Measurements from ENCODE around the gene APEH. TPM values are rescaled to one million over a fixed set of nuclear protein-coding genes. Genes with fewer than 3 reads are reported as not detected.
A peak's percentile ranks its signal among the peaks of the same experiment; 100 is the strongest.

Gene APEH
- total RNA-seq, 1 donor from 2014 or later, result 111 TPM

- DNase-seq (ENCODE audit: low spot score), result no peak
- Mint-ChIP-seq H3K9me3 (no peaks in the 10 kb centered on the region), H3K36me3 (ENCODE audit: low read depth) (peaks cover 20% of the 10 kb centered on the region), H3K27me3 (ENCODE audit: low read depth) (no peaks in the 10 kb centered on the region), H3K27ac (no peak overlapping the region), H3K4me1 (ENCODE audit: low read depth) (peaks cover 20% of the 10 kb centered on the region), H3K4me3 (ENCODE audit: low read depth) (peak overlapping the region; percentile 5)
- intact Hi-C loops (cut with micrococcal nuclease), result no loop called here
Observed at GRCh38 chr3:49717211-49717958, 43.2 kb downstream of the APEH start.

GRCh38 chr3:49717959-49718857 is 44.1 kb downstream of the APEH start:
- no peak for DNase-seq (ENCODE audit: low spot score)
- Mint-ChIP-seq H3K27ac (no peak overlapping the region), H3K36me3 (ENCODE audit: low read depth) (peaks cover 27% of the 10 kb centered on the region), H3K4me3 (ENCODE audit: low read depth) (peak overlapping the region; percentile 80), H3K27me3 (ENCODE audit: low read depth) (no peaks in the 10 kb centered on the region), H3K4me1 (ENCODE audit: low read depth) (peaks cover 19% of the 10 kb centered on the region), H3K9me3 (no peaks in the 10 kb centered on the region)
- intact Hi-C loops (cut with micrococcal nuclease), result loop anchor here (2.0 kb wide), 1 partner anchor 15 kb away; no protein-coding TSS in a partner anchor

DNA sequence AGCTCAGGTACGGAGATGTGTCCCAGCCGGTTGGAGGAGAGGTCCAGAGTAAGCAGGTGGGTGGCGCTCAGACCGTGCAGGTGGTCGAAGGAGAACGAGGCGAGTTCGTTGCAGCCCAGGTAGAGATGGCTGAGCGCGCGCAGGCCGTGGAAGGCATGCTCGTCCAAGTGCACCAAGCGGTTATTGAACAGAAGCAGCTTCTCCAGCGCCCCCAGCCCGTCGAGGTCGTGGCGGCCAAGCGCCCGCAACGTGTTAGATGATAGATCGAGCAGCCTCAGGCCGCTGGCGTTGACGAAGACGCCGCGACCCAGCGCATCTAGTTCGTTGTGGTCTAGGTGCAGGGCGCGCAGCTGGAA is 44.7 kb downstream of the APEH start:
- no peak overlapping the region for H3K27ac Mint-ChIP-seq
- no peaks in the 10 kb centered on the region for H3K9me3 Mint-ChIP-seq
- intact Hi-C loops (cut with micrococcal nuclease), result loop anchor here (1.0 to 2.0 kb wide), 2 partner anchors 16 to 45 kb away; partner anchors contain the start of gene APEH

GRCh38 chr3:49719214-49719884 is 45.2 kb downstream of the APEH start, which contains the start of gene AMIGO3:
TSS of gene AMIGO3 (minus strand) at chr3:49719684. CDS start at chr3:49719465, 219 bp downstream.
- peak within 1 kb of the TSS; percentile 65 for H3K27ac Mint-ChIP-seq
- H3K36me3 Mint-ChIP-seq (ENCODE audit: low read depth), result peaks cover 29% of the 10 kb centered on the region
- peaks cover 19% of the 10 kb centered on the region for H3K4me1 Mint-ChIP-seq (ENCODE audit: low read depth)
- no peaks in the 10 kb centered on the region for H3K9me3 Mint-ChIP-seq
- peak within 1 kb of the TSS; percentile 80 for H3K4me3 Mint-ChIP-seq (ENCODE audit: low read depth)
- intact Hi-C loops (cut with micrococcal nuclease), result loop anchor here (1.0 to 2.0 kb wide), 2 partner anchors 17 to 45 kb away; partner anchors contain the start of gene APEH
- H3K27me3 Mint-ChIP-seq (ENCODE audit: low read depth), result no peaks in the 10 kb centered on the region
- DNase-seq (ENCODE audit: low spot score), result peak; percentile 90

More for the DNA sequence above, 44.7 kb downstream of the APEH start:
- Mint-ChIP-seq H3K4me3 (ENCODE audit: low read depth) (peak overlapping the region; percentile 80), H3K4me1 (ENCODE audit: low read depth) (peaks cover 19% of the 10 kb centered on the region), H3K36me3 (ENCODE audit: low read depth) (peaks cover 29% of the 10 kb centered on the region), H3K27me3 (ENCODE audit: low read depth) (no peaks in the 10 kb centered on the region)
- no peak for DNase-seq (ENCODE audit: low spot score)

GRCh38 chr3:49720855-49721595 is 46.9 kb downstream of the APEH start:
- no peak for DNase-seq (ENCODE audit: low spot score)
- Mint-ChIP-seq H3K36me3 (ENCODE audit: low read depth) (peaks cover 29% of the 10 kb centered on the region), H3K9me3 (no peaks in the 10 kb centered on the region), H3K4me3 (ENCODE audit: low read depth) (no peak overlapping the region), H3K27me3 (ENCODE audit: low read depth) (no peaks in the 10 kb centered on the region), H3K4me1 (ENCODE audit: low read depth) (peaks cover 22% of the 10 kb centered on the region), H3K27ac (no peak overlapping the region)
- intact Hi-C loops (cut with micrococcal nuclease), result no loop called here

DNA sequence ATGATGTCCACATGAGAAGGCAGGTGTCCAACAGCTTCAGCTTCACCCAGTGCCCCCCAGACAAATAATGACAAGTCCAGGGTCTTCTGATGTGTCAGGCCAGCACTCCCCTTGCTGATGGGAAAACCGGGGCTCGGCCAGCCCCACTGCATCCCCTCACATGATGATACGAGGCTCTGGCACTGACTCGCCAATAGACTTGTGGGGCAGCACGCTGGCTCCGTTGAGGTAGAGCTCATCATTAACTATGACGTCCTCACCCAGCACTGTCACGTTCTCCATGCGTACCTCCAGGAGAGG is 47.4 kb downstream of the APEH start:
- Mint-ChIP-seq H3K27me3 (ENCODE audit: low read depth) (no peaks in the 10 kb centered on the region), H3K4me3 (ENCODE audit: low read depth) (peak overlapping the region; percentile 93)

GRCh38 chr3:49721896-49722781 is 48.0 kb downstream of the APEH start:
- no peak for DNase-seq (ENCODE audit: low spot score)
- intact Hi-C loops (cut with micrococcal nuclease), result no loop called here

More for the DNA sequence above, 47.4 kb downstream of the APEH start:
- intact Hi-C loops (cut with micrococcal nuclease), result no loop called here
- Mint-ChIP-seq H3K9me3 (no peaks in the 10 kb centered on the region), H3K4me1 (ENCODE audit: low read depth) (peaks cover 22% of the 10 kb centered on the region), H3K36me3 (ENCODE audit: low read depth) (peaks cover 29% of the 10 kb centered on the region), H3K27ac (no peak overlapping the region)
- no peak for DNase-seq (ENCODE audit: low spot score)

GRCh38 chr3:49722896-49723295 is 48.7 kb downstream of the APEH start:
- H3K4me3 Mint-ChIP-seq (ENCODE audit: low read depth), result peak overlapping the region; percentile 93
- intact Hi-C loops (cut with micrococcal nuclease), result no loop called here

More at GRCh38 chr3:49721896-49722781, 48.0 kb downstream of the APEH start:
- Mint-ChIP-seq H3K27ac (peak overlapping the region; percentile 94), H3K4me3 (ENCODE audit: low read depth) (peak overlapping the region; percentile 93), H3K9me3 (no peaks in the 10 kb centered on the region), H3K27me3 (ENCODE audit: low read depth) (no peaks in the 10 kb centered on the region), H3K36me3 (ENCODE audit: low read depth) (peaks cover 29% of the 10 kb centered on the region), H3K4me1 (ENCODE audit: low read depth) (peaks cover 22% of the 10 kb centered on the region)

DNA sequence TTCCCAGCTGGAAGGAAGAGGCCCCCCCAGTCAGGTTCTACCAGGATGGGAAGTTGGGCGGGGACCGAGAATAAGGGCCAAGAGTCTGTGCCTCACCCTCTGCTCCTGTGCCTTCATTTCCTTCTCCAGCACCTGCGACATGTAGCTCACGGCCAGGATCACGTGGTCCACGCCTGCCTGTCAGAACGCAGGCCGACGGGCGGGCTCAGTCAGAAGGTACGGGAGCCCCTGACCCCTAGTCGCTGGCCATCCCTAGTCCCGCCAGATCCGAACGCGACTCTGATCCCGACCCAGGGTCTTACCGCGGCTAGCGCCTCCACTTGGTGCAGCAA is 49.1 kb downstream of the APEH start:
- Mint-ChIP-seq H3K9me3 (no peaks in the 10 kb centered on the region), H3K4me1 (ENCODE audit: low read depth) (peaks cover 22% of the 10 kb centered on the region)
- intact Hi-C loops (cut with micrococcal nuclease), result no loop called here

More at GRCh38 chr3:49722896-49723295, 48.7 kb downstream of the APEH start:
- H3K27ac Mint-ChIP-seq, result peak overlapping the region; percentile 94
- no peaks in the 10 kb centered on the region for H3K9me3 Mint-ChIP-seq
- H3K36me3 Mint-ChIP-seq (ENCODE audit: low read depth), result peaks cover 35% of the 10 kb centered on the region
- H3K4me1 Mint-ChIP-seq (ENCODE audit: low read depth), result peaks cover 22% of the 10 kb centered on the region
- no peak for DNase-seq (ENCODE audit: low spot score)
- H3K27me3 Mint-ChIP-seq (ENCODE audit: low read depth), result no peaks in the 10 kb centered on the region

GRCh38 chr3:49723628-49724551 is 49.7 kb downstream of the APEH start, which contains the start of gene GMPPB:
TSS of gene GMPPB (minus strand) at chr3:49723951. CDS start at chr3:49723726, 225 bp downstream.
- Mint-ChIP-seq H3K4me1 (ENCODE audit: low read depth) (peaks cover 18% of the 10 kb centered on the region), H3K4me3 (ENCODE audit: low read depth) (peak within 1 kb of the TSS; percentile 93), H3K36me3 (ENCODE audit: low read depth) (peaks cover 38% of the 10 kb centered on the region), H3K27ac (peak within 1 kb of the TSS; percentile 94), H3K9me3 (no peaks in the 10 kb centered on the region), H3K27me3 (ENCODE audit: low read depth) (no peaks in the 10 kb centered on the region)
- intact Hi-C loops (cut with micrococcal nuclease), result no loop called here
- DNase-seq (ENCODE audit: low spot score), result peak; percentile 94

More for the DNA sequence above, 49.1 kb downstream of the APEH start:
- Mint-ChIP-seq H3K27me3 (ENCODE audit: low read depth) (no peaks in the 10 kb centered on the region), H3K4me3 (ENCODE audit: low read depth) (peak overlapping the region; percentile 93), H3K27ac (peak overlapping the region; percentile 94), H3K36me3 (ENCODE audit: low read depth) (peaks cover 35% of the 10 kb centered on the region)
- DNase-seq (ENCODE audit: low spot score), result peak; percentile 66

Measured in activated T-helper 2 cell treated with anti-CD3 and anti-CD28 coated beads, Interferon-gamma antibody, Interleukin-2, Interleukin-4, amounts not matched to agents 10 μg/mL and 5 μg/mL and 100 μg/mL, durations not matched to agents 14 hours and 24 hours and 36 hours (primary cell).